ENCODE data around the gene KIF5C.
"Not testable (repeated sequence)": the region's sequence is repeated elsewhere in the genome, so short reads cannot be mapped to it uniquely, and the experiment has no call there.

Gene KIF5C

DNA sequence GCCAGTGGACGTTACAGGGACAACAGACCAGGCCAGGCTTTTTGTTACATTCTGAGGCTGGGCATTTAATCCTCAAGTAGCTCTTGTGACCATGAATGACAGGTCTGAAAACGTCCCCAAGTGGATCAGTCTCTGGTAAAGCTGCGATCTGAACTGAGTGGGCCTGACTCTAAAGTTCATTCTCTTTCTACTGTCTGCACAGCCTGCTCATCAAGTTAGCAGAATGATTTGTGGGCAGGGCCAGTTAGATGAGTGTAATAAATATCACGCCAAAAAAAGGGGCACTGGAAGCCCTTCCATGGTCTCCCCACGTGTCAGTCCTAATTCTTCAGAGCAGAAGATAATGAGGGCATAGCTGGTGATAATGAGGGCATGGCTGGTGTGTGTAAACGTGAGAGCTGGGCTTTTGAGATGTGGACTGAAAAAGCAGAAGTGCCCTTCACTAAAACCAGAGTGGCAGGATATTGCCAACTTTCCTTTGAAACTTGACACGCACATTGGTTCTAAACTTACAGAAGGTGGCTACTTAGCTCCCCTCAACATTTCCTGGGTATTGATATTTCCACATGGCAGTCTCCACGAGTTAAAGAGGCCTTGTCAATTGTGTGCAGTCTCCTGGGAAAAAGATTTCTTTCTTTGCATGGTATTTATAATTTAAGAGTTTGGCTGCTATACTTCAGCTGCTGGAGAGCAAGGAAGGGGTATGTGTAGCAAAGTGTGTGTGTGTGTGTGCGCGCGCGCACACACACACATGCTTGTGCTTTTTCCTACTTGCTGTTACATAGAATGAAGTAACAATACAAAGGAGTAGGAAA lies 90.8 kb downstream of the KIF5C start:
- DNase-seq (ENCODE audit: low read depth in 2 of 2): no peak

DNA sequence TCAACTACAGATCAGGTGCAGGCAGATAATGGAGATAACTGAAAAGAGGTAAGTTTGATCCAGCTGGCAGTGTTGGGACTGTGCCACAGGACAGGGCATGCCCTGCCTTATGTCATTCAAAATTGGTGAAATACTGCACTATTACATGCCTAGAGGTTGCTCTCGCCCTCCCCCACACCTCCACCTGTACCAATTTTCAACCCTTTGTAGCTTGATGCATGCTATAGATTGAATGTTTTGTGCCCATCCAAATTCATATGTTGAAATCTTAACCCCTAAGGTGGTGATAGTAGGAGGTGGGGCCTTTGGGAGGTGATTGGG lies 91.4 kb downstream of the KIF5C start:
- no peak for DNase-seq (ENCODE audit: low read depth in 2 of 2)

DNA sequence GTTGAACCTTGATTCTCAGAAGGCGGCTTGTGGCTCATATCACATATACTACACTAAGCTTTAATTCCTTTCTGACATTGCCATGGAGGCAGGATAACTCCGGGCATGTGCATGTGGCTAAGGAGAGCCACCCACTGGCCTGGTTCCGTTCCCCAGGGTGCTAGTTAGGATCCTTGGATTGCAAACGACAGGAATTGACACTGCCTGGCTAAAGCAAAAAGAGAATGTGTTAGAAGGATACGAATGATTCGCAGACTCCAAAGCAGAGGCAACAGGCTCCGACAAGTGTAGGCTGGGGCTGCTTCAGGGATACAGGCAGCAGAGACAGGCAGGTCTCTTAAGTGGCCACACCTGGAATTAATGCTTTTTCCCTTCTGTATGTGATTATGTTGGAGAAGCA lies 92.0 kb downstream of the KIF5C start:
- no peak for DNase-seq (ENCODE audit: low read depth in 2 of 2)

DNA sequence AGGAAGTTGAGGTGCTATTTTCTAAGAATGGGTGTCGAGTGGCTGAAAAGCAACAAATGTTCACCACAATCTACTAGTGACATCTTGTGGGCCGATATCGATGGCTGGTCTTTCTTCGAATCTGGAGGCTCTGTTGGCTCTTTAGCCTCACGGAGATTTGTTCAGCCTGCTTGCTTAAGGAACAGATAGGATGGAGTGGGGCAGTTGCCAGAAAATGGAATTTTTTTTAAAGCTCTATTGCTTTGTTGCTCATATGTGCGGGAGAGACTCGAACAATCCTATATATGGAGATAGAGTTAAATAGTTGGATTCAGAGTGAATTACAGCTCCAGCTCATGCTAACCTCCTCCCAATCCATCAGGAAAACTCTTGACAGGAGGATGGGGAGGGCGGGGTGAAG lies 92.6 kb downstream of the KIF5C start:
- no peak for DNase-seq (ENCODE audit: low read depth in 2 of 2)

DNA sequence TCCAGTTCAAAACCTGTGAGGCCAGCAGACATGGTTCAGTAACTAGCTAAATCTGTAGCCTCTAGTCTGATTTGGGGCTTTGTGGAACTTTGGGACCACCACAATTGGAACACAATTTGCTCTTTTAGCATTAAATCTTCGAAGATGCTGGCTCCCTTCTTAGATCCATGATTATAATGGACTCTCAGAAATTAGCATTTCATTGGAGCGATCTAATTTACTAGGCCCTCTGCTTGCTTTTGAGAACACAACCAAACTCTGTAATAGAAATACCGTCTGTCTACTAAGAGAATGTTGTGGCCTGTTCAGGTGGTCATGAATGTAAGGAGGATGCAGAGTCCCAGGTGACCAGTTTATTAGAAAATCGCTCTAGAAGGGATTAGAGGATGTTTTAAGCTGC lies 93.3 kb downstream of the KIF5C start:
- DNase-seq (ENCODE audit: low read depth in 2 of 2): no peak

DNA sequence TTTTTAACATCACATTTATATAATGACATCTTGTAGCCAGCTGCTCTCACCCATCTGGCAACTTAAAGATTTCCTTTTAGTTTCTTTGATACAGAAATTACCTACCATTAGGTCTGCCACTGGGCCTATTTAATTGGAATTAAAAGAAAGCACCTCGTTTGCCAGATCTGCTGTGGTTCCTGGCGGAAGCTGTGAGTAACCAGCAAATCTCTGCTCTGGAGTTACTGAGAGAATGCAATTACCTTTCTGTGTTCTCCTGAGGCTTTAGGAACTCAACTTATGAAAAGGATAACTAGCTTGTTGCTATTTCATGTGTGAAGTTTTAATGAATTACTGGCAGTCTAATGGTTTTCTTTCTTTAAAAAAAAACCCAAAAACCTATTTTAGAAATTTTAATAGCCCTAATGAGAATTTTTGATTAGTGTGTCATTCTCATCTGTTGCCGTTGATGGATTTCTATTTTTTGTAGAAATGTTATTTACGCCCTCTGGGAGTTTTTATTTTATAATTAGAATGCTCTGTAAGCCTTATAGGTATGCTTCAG lies 93.8 kb downstream of the KIF5C start:
- DNase-seq (ENCODE audit: low read depth in 2 of 2): no peak

DNA sequence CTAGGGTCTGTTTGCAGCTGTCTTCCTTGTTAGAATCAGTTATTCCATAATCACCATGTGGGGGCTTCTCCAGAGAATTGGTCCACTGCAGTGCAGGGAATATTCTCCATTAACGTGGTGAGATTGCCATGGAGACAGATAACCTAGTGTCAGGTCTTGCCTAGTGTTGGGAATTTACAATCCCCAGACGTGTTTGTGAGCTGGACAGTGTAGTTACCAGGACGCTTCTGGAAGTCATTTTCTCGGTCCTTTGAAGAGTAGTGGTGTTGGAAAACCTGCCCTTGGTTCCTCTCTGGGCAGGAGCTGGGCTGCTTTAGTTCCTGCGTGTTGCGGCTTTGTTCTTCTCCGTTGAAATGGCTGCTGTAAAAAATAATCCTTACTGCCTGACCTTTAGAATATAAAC lies 94.6 kb downstream of the KIF5C start:
- DNase-seq (ENCODE audit: low read depth in 2 of 2): no peak

DNA sequence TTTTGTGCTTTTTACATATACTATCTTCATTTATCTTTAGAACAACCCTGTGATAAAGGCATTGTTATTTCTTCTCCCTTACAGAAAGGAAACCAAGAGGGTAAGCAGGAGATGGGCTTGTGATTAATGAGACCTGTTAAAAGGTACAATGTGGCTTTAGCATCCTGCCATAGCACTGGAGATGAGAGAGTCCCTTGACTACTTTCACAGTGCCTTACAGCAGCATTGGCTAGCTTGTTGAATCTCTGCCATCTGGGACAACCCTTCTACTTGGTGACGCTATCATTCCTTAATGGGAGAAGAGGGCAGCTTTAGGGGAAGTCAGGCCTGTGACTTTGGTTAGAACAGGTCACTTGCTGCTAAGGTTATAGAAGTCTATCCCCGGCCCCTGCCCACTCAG lies 95.4 kb downstream of the KIF5C start:
- DNase-seq (ENCODE audit: low read depth in 2 of 2): no peak

DNA sequence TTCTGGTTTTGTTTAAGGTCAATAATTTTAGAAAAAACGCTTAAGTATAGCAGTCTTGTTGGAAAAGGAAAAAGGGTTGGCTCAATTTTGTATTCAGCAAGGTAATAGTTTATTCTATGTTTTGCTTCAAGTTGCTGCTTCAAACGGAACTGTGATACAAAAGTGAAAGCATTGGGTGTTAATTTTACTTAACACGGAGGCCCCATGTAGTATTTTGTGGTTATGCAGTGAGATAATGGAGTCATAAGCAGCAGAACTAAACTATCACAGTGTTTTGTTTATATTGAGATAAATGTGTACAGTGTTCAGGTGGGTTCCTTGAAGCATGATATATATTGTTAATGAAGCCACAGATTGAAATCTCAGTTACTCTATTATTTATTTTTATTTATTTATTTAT lies 96.5 kb downstream of the KIF5C start:
- DNase-seq (ENCODE audit: low read depth in 2 of 2): no peak

DNA sequence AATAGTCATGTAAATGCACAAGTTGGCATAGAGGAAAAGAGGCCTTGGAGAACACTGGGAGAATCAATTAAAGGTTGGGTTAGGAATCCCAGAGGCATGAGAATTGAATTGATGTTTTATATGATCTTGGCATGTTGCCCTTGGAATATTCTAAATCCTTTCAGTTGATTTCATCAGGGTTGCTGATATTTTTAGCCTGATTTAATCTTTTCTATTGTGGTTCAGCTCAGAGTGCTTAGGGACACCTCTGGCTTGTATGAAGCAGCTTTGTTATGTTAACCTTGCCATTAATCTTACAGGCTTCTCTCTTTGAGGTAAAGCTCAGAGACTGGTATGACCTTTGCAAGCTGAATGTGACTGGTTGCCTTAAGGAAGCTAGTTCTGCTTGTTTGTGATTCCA lies 99.1 kb downstream of the KIF5C start:
- DNase-seq (ENCODE audit: low read depth in 2 of 2): no peak

DNA sequence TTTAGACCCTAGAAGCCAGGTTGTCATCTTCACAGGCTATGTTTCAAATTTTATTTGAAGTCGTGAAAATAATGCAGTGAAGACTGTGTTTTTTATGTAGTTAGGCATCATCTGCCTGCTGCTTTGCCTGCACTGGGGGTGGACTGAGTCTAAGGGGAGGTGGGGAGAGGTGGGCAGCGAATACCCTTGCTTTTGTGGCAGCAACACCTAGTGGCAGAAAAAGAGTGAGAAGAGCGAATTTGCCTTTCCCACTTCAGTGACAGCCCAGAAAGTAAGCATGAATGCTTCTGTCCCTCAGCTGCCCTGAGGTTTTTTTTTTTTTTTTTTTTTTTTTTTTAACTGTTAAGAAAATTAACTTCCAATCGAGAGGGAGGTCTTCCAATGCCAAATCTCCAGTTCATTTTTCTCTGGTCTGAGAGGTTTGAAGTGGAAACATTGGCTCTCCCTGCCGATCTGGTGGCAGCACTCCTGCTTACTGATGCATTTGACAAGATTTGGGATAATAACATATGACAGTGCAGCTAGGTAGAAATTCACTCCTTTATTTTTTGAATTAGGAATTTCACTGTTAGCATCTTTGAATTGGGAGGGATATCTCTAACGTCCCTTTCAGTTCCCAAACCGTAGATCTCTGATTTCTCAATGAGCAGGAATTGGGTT lies 103.1 kb downstream of the KIF5C start:
- DNase-seq (ENCODE audit: low read depth in 2 of 2): no peak

DNA sequence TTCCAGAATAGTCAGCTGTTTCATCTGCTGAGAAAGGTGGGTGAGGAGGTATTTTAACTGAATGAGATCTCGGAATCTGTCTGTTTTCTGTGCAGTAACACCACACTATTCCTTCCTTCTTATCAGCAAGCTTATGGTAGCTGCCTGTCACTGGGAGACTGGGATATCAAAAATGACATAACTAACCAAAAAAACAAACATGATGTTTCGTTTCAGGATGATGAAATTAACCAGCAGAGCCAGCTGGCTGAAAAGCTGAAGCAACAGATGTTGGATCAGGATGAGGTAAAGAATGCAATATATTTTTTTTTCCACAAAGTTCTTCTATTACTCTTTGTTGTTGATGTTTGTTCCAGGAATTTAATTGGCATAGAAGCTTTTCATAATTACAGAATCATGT lies 103.7 kb downstream of the KIF5C start:
- no peak for DNase-seq (ENCODE audit: low read depth in 2 of 2)

DNA sequence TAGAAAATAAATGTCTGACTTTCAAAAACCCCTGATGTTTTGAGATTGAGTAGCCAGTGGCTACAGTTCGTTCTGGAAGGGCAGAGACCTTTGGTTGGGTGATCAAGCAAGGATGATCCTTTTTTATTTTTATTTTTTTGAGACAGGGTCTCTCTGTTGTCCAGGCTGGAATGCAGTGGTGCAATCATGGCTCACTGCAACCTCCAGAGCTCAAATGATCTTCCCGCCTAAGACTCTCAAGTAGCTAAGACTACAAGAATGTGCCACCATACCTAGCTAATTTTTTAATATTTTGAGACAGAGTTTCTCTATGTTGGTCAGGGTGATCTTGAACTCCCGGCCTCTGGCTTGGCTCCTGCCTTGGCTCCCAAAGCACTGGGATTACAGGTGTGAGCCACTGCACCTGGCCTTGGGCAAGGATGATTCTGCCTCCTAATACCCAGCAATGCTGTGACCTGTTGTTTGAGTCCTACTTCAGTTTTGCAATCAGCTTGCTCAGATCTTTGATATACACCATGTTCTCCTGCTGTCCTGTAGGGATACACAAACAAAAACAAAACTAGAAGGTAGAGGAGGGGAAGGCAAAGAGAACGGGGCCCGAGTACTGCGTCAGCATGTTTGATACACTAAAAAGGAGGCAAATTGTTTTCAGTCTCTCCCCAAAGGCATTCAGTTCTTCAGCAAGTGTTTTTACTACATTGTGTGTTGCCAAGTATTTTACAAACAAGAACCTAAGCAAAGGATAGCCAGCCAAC lies 104.3 kb downstream of the KIF5C start:
- DNase-seq (ENCODE audit: low read depth in 2 of 2): no peak

DNA sequence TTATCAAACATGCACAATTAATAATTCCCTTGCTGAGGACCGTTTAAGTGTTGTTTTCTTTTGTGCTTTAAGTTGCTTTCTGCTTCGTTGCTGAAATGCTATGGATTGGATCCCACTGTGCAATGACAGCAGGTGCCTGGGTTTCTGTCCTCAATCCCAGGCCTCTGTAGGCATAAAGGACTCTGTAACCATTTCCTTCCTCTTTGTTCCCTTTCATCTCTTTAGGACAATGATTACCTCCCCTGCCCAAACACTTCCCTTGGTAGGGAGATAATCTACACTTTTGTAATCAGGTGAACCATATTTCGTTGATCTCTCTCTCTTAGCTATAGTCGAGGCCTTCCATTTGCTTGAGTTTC lies 104.9 kb downstream of the KIF5C start:
- no peak for DNase-seq (ENCODE audit: low read depth in 2 of 2)

DNA sequence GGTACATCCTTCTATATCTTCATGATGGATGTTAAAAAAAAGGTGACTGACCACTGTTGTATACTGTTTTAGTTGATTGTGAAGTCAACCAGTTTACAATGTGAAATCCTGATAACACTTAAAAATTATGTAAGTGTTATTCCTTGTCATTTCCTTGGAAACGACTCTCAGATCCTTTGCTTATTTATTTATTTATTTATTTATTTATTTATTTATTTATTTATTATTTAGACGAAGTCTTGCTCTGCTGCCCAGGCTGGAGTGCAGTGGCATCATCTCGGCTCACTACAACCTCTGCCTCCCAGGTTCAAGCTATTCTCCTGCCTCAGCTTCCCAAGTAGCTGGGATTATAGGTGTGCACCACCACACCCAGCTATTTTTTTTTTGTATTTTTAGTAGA lies 105.5 kb downstream of the KIF5C start:
- DNase-seq (ENCODE audit: low read depth in 2 of 2): not testable (repeated sequence)

DNA sequence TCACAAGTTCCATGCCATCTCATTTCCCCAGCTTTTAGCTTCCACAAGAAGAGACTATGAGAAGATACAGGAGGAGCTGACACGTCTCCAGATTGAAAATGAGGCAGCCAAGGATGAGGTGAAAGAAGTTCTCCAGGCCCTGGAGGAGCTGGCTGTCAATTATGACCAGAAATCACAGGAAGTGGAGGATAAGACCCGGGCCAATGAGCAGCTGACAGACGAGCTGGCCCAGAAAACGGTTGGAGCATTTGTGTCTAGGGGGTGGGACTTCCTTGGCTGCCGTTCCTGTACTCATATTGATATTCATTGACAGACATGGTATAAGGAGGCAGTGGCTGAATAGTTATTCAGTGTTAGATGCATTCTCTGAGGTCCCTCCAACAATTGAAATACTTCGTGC lies 106.3 kb downstream of the KIF5C start:
- no peak for DNase-seq (ENCODE audit: low read depth in 2 of 2)

DNA sequence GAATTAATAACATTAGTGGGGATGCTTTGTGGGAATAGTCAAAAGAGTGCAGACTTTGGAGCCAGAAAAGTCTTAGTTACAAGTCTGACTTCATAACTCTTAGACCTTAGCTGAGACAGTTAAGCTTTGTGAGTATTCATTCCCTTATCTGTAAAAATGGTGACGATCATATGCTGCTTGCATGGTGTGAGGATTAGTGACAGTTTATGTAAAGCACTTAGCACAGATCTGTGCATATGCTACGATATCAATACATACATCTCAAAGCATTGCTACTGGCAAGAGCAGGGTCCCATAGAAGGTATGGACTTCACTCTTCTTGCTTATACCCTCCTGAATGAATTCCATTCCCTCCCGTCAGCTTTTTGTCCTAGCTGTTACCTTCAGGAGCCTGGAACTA lies 106.8 kb downstream of the KIF5C start:
- DNase-seq (ENCODE audit: low read depth in 2 of 2): no peak

DNA sequence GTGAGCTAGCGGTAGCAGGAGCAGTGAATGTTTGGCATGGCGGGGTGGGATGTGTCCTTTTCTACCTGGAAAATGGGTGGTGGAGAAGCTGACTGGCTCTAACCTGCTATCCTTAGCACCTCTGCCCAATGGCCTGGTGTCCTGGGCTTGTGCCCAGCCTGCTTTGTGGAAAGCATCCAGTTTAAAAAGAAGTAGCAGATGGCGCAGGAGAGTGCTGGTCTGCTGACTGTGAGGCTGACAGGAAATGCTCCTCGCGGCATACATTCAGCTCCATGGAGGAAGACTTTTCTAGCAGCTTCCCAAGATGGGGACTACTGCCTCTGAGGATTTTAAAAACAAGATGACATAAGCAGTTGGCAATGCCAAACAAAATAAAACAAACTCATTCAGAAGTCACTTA lies 107.3 kb downstream of the KIF5C start:
- DNase-seq (ENCODE audit: low read depth in 2 of 2): no peak

DNA sequence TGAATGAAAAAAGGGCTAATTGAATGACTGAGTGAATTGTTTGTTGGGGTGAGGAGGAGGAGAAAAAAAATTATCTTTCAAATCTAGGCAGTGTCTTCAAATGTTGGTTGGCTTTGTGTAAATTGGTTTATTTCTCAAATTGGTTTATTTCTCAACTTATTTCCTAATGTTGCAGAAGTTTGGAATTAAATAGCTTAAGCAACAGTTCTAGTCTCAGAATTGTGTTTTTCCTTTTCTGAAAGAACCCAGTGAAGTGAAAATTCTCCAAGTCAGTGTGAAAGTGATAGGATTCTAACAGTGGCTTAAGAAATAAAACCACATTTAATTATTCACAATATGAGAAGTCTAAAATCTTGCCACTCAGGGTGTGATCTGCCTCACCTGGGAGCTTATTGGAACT lies 108.9 kb downstream of the KIF5C start:
- DNase-seq (ENCODE audit: low read depth in 2 of 2): no peak

DNA sequence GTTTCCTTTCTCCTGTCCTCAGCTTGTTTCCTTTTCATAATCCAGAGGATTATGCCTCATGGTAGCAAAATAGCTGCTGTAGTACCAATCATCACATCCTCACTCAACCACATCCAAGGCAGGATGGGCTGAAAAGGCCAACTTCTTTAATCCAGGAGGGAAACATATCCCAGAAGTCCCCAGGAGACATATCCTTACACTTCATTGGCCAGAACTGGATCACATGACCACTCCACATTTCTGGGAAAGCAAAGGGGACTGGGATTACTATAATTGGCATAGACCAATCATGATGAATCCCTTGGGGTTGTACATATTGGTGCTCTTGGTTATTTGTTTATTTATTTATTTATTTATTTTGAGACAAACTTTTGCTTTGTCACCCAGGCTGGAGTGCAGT lies 109.4 kb downstream of the KIF5C start:
- DNase-seq (ENCODE audit: low read depth in 2 of 2): no peak

DNA sequence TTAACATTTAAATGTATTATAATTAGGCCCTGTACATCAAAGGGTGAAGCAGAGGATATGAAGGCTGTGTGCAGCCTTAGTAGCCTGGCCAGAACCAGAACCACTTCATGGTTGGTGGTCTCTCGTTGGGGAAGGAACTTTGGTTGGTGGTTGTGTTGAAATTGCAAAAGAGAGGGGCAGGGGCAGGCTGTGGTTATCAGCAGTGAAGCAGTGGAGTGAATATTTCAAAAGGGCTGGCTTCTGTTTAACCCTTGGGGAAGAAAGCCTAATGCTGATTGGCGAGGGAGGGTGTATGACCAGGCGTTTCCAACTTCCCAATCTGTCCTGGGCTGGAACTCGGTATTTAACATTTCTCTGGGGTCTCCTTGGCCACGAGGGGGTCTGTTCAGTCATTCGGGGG lies 112.3 kb downstream of the KIF5C start:
- no peak for DNase-seq (ENCODE audit: low read depth in 2 of 2)

DNA sequence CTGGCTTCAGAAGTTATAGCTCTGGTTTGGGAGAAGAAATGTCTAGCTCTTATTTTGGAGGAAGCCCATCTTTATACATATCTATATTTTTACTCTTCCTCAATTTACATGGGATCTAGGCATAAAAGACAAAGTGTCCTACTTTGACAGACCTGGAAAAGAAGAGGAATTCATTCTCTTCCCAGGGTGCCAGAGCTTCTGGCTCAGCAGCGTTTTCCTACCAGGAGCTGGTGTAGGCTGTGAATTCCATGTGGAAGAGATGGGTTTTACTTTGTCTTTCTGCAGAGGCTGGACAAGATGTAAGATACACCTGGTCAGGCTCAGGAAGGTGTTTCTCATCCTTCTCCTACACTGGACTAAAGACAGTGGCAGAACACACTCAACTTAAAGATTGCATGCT lies 113.3 kb downstream of the KIF5C start:
- no peak for DNase-seq (ENCODE audit: low read depth in 2 of 2)

Measured in fibroblast of skin of left biceps (primary cell).